Measurements from ENCODE around the gene S100A4.

- no peak for TF ChIP-seq CTCF (IDR thresholded peaks at IDR 0.05)
- no peak for TF ChIP-seq POLR2A (IDR thresholded peaks at IDR 0.05)
Observed at GRCh38 chr1:153550398-153550758, 4.8 kb upstream of the S100A4 start.

All from esophagus squamous epithelium (tissue), 4 donors.